SK-N-DZ (cell line): ENCODE measurements around the gene EXOC2. TPM values are rescaled to one million over a fixed set of nuclear protein-coding genes. Genes with fewer than 3 reads are reported as not detected.

Experiments
- DNase-seq: peaks from one replicate; pipeline ENCODE4 v3.0.0-alpha.2; 2015; ENCODE audit warnings: low spot score
- polyA plus RNA-seq, 2 experiments: library from polyadenylated mRNA; depleted of rRNA; stranded (reverse); fragments of >200 nt; gene quantifications; 2 replicates each; pipeline ENCODE4 v1.2.3, GENCODE V29; 2014

The EXOC2 gene, protein sequence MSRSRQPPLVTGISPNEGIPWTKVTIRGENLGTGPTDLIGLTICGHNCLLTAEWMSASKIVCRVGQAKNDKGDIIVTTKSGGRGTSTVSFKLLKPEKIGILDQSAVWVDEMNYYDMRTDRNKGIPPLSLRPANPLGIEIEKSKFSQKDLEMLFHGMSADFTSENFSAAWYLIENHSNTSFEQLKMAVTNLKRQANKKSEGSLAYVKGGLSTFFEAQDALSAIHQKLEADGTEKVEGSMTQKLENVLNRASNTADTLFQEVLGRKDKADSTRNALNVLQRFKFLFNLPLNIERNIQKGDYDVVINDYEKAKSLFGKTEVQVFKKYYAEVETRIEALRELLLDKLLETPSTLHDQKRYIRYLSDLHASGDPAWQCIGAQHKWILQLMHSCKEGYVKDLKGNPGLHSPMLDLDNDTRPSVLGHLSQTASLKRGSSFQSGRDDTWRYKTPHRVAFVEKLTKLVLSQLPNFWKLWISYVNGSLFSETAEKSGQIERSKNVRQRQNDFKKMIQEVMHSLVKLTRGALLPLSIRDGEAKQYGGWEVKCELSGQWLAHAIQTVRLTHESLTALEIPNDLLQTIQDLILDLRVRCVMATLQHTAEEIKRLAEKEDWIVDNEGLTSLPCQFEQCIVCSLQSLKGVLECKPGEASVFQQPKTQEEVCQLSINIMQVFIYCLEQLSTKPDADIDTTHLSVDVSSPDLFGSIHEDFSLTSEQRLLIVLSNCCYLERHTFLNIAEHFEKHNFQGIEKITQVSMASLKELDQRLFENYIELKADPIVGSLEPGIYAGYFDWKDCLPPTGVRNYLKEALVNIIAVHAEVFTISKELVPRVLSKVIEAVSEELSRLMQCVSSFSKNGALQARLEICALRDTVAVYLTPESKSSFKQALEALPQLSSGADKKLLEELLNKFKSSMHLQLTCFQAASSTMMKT
- polyA plus RNA-seq (2014; cell fraction: cytosol; rRNA removed) = 20.3 and 27.5 TPM in 2 replicates
- polyA plus RNA-seq (2014; cell fraction: nucleus; rRNA removed) = 11.2 and 14.4 TPM in 2 replicates

DNA sequence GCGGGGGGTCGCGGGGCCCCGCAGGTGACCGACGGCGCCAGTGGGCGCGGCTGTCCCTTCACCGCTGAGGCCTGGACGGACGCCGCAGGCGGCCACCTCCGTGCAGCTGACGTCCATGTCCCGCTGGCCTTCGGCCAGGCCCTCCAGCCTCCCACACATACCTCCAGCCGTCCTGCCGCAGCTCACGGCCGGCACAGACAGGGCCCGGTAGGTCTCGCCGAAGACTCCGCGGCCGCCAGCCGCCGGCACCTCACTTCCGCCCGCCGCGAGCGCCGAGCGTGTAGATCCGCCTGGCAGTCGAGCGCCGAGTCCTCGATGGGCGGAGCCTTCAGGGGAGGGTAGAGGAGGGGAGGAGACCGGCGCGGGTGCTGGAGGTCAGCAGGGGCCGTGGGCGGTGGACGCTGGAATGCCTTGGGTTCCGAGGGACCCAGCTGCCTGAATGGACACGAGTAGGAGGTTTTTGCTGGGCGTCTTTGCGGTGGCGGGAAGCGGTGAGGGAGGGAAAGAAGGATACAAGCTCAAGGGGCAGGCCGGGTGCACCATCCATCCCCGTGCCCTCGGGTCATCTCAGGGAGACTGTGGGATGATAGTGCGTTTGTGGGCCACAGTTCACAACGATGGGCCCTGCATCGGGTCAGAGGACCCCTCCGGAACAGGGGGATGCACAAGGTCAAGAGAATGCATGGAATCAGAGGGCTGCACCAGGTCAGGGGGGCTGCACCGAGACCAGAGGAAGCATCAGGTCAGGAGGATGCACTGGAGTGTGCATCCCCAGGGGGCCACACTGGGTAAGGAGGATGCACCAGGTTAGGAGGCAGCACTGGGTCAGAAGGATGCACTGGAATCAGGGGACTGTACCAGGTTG is at the start of gene EXOC2:
EXOC2 (minus strand) TSS at position 282 of the 865 bp plus-strand sequence. CDS start 55,321 bp downstream, outside the sequence.
- peak; percentile 82 for DNase-seq

DNA sequence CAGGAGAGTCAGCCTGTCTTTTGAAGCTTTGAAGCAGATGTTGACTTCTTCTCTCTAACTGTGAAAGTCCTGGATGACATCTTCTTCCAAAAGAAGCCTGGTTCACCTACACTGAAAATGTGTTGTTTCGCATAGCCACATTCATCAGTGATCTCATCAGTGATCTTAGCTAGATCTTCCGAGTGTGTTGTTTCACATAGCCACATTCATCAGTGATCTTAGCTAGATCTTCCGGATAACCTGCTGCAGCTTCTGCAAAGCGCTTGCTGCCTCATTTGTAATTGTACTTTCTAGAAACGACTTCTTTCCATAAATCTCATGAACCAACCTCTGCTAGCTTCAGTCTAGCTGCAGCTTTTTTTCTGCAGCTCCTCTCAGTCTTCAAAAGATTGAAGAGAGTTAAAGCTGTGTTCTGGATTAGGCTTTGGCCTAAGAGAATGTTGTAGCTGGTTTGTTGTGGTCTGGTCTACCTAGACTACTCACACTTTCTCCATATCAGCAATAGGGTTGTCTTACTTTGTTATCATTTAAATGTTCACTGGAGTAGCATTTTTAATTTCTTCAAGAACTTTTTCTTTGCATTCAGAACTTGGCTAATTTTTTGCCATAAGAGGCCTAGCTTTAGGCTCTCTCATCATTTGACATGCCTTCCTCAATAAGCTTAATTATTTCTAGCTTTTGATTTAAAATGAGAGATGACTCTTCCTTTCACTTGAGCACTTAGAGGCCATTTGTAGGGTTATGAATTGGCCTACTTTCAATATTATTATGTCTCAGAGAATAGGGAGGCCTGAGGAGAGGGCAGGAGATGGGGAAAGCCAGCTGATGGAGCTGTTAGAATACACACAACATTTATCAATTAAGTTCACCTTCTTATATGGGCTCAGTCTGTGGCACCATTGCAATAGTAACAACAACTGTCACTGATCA is 48.7 kb upstream of the EXOC2 start:
- DNase-seq = no peak

GRCh38 chr6:736657-737446 is 43.9 kb upstream of the EXOC2 start:
- no peak for DNase-seq

DNA sequence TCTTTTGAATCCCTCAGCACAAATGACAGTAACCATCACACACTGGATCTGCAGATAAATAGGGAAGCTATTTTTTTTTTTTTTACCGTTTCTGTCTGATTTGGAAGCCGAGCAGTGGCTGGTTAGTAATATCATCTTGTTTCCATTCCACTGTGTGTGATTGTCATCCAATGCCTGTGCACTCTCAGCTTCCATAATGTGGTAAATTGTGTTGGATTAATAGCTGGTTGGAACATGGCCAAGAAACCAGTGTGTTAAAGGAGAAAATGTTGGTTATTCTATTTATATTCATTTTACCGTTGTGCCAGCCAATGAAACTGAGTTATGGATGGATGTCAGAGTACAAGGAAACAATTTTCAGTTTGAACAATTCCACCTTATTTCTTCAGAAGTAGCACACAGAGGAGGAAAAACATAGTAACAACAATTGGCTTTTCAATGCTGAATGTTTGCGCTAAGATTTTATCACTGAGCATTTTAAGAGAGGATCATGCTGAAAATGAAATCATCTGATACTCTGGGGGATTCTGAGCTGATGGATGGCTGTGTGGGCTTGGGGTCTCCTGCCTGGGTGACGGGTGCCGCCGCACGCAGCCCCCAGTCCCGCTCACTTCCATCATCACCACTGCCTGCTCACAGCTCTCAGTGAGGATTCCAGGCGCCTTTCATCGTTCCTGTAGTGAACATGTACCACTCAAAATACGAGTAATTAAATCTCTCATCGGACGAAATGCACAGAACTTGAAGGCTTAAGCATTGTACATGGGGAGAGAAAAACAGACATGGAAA is 40.7 kb upstream of the EXOC2 start:
- DNase-seq = no peak

GRCh38 chr6:731924-732323 is 39.0 kb upstream of the EXOC2 start:
- DNase-seq = no peak

- DNase-seq = no peak
Measured at GRCh38 chr6:729606-730320, 36.8 kb upstream of the EXOC2 start.

DNA sequence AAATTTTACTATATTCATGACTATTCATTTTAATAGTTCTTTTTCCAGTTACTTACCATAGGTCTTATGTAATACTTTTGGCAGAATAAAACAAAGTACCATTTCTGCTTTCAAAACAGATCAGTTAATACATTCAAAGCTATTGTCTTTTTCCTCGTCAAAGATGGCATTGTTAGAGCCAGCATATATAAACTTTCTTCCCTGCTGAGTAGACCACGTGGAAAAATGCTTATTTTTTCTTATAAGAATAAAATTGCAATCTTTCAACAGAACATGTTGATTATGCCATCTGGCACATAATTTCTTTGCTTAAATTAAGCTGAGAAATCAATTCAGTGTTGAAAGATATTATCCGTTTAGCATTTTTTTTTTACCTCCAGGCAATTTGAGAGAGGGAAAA is 34.9 kb upstream of the EXOC2 start:
- no peak for DNase-seq

- DNase-seq = no peak
Measured at GRCh38 chr6:723540-723939, 30.6 kb upstream of the EXOC2 start.

DNA sequence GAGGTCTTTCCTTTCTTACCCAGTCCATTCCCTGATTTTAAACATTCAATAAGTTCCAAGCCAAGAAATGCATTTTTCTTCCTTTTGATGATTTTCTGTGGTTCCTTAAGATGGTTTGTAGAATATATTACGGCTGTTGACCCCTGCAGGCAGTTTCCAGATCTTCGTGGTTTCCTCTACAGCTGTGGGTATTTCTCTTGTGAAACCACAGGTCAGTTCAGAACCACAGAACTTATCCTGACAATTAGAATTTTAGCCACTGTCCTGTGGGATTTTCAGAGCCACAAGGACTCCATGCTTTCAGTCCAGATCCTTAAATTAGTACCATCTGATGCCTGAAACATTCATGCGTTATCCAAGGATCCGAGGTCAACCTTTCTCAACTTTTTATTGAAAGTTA is 29.7 kb upstream of the EXOC2 start:
- DNase-seq = no peak

GRCh38 chr6:722077-722524 is 29.2 kb upstream of the EXOC2 start:
- DNase-seq = peak; percentile 60

DNA sequence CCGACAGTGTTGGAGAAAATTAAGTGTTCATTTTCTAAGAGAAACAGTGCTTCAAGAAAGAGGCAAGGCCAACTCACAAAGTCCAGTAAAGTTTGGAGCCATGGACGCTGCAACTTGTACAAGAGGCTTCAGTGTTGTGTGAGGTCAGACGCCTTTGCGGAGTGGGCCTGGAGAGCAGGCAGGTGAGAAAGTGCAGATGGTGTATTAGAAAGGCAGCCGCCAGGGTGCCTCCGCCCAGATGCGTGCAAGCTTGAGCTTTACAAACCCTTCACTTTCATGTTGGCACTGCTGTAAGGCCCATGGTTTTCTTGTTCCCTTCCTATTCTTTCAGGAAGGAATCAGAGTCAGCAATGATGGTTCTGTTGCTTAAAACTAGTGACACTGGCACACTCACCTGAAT is 25.4 kb upstream of the EXOC2 start:
- no peak for DNase-seq

DNA sequence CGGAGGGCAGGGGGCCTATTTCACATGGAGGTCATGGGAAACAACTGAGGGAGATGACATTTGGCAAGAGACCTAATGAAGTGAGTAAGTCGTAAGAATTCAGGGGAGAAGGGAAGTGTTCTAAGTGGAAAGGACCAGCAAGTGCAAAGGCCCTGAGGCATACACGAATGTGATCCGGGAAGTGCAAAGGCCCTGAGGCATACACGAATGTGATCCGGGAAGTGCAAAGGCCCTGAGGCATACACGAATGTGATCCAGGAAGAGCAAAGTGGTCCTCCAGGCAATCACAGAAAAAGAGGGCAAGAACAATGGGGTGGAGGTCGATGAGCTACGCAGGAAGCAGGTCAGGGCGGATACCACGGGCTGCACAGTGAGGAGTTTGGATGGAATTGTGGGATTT is 24.2 kb upstream of the EXOC2 start:
- DNase-seq = no peak

DNA sequence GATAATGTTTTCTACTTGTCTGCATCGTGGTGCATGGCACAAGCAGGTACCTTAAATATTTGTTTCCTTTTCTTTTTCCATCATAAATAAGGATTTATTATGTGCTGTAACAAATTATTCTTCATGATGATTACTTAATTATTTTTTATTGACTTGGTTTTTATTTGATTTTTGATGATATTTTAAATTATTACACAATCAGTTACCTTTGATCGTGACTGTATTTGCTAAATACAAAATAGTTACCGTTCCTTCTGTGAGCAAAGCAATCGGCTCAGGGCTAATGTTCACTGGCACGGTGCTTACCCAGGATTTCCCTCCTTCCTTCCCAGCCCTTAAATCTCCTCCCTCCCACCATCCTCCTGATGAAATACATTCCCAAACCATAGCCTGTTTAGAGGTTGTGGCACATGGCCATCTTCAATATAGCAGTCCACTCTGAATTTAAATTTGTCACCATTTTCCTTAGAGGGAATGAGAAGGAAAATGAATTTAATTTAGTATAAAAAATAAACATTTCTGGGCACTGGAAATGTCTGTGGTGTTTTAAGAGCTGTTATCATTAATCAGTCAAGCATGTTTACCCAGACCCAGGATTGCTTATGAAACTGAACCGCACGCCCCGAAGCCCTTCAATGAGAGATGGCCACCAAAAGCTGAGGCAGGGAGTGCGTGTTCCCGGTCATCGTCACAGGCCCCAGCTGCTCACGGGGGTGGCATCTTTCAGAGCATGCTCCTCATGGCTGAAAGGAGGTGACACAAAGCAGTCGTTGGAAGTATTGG is 23.0 kb upstream of the EXOC2 start:
- no peak for DNase-seq

- no peak for DNase-seq
Measured at GRCh38 chr6:714100-714499, 21.2 kb upstream of the EXOC2 start.

GRCh38 chr6:713351-713750 is 20.4 kb upstream of the EXOC2 start:
- no peak for DNase-seq

DNA sequence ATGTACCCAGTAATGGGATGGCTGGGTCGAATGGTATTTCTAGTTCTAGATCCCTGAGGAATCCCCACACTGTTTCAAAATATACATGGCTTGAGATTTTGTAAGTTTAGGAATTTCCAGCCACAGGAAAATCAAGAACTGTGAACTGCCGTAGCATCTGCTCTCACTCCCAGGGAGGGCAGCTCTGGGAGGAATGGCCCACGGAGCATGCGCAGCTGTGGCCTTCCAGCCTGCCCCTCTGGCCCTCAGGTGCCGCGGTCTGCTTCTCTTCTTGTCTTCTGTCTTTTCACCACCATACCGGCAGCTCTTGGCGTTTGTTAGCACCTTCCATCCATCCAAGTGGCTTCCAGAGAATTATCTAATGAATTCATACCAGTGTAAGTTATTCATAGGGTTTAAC is 19.9 kb upstream of the EXOC2 start:
- peak; percentile 37 for DNase-seq

- DNase-seq = no peak
Measured at GRCh38 chr6:711925-712324, 19.0 kb upstream of the EXOC2 start.
